Epithelial cell of esophagus (primary cell): Measurements from ENCODE around the gene GNAZ.

Experiments used
- DNase-seq: peaks from one replicate; pipeline ENCODE4 v3.0.0; 2010; ENCODE audit warnings: low read depth
- H3K4me3 ChIP-seq: 2 replicates; pipeline ENCODE4 v1.5.1; 2011; ENCODE audit warnings: mild to moderate bottlenecking, low read length, control low read depth
- TF ChIP-seq, protein P1 (sequence below): IDR thresholded peaks from 2 replicates; pipeline ENCODE4 v1.5.1; 2011; ENCODE audit warnings: low read depth, mild to moderate bottlenecking, low read length, control low read depth, inconsistent platforms; ENCODE audit not compliant: insufficient read depth; ENCODE audit errors: missing control alignments

Gene GNAZ

DNA sequence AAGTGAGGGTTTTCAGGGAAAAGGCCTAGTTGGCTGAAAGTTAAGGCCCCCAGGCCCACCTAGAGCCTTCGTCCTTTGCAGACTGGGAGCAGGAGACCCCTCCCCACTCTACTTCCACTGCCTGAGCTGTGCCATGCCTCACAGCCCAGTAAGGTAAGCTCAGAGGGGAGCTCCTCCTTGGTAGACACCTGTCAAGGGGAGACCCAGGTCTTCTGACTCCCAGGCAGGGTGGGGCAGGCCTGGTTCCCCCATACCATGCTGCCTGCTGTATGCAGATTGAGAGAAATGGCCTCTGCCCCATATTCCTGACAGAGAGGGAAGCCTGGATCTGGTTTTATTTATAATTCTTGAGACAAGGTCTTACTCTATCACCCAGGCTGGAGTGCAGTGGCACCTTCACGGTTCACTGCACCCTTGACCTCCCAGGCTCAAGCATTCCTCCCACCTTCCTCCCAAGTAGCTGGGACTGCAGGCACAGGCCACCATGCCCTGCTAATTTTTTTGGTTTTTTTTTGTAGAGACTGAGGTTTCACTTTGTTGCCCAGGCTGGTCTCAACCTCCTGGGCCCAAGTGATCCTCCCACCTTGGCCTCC, 75.7 kb downstream of the GNAZ start:
- TF ChIP-seq, protein P1, sequence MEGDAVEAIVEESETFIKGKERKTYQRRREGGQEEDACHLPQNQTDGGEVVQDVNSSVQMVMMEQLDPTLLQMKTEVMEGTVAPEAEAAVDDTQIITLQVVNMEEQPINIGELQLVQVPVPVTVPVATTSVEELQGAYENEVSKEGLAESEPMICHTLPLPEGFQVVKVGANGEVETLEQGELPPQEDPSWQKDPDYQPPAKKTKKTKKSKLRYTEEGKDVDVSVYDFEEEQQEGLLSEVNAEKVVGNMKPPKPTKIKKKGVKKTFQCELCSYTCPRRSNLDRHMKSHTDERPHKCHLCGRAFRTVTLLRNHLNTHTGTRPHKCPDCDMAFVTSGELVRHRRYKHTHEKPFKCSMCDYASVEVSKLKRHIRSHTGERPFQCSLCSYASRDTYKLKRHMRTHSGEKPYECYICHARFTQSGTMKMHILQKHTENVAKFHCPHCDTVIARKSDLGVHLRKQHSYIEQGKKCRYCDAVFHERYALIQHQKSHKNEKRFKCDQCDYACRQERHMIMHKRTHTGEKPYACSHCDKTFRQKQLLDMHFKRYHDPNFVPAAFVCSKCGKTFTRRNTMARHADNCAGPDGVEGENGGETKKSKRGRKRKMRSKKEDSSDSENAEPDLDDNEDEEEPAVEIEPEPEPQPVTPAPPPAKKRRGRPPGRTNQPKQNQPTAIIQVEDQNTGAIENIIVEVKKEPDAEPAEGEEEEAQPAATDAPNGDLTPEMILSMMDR: no peak
- DNase-seq: no peak
- peak overlapping the region; percentile 43 for H3K4me3 ChIP-seq

DNA sequence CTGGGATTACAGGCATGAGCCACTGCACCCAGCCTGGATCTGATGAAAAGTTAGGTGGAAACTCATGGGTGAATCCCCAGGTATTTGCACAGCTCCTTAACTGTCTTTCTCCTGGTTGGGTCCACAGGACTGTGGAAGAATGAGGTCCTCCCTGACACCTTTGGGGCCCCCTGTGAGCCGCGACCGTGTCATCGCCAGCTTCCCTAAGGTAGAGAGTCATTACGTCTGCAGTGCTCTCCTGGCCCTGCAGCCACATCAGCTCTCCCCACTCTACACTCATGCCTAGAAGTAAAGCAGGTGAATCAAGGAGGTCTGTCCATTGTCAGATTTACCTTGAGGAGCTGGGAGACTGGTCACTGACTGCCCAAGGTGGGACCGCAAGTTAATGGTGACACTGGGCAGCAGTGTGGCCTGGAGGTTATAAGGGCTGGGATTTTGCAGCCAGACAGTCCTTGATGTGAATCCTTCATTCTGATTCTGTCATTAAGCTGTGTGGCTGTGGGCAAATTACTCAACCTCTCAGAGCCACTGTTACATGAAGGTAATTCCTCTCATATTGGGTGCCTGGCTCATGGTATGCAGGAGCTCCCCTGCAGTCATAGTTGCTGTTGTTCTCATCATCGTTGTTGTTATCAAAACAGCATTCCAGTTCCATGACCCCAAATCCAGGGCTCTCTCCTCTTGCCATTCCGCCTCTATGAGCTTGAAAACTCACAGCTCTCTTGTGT, 76.3 kb downstream of the GNAZ start:
- TF ChIP-seq, protein P1: no peak
- no peak for DNase-seq
- H3K4me3 ChIP-seq: no peak overlapping the region

GRCh38 chr22:23147617-23148387, 77.5 kb downstream of the GNAZ start:
- peak; percentile 92 for DNase-seq
- TF ChIP-seq, protein P1: no peak
- no peak overlapping the region for H3K4me3 ChIP-seq

- no peak overlapping the region for H3K4me3 ChIP-seq
- TF ChIP-seq, protein P1: no peak
- peak; percentile 20 for DNase-seq
Measured at GRCh38 chr22:23149743-23150238, 79.5 kb downstream of the GNAZ start.

- H3K4me3 ChIP-seq: no peak overlapping the region
- TF ChIP-seq, protein P1: no peak
- DNase-seq: no peak
Measured at GRCh38 chr22:23150762-23151161, 80.4 kb downstream of the GNAZ start.

DNA sequence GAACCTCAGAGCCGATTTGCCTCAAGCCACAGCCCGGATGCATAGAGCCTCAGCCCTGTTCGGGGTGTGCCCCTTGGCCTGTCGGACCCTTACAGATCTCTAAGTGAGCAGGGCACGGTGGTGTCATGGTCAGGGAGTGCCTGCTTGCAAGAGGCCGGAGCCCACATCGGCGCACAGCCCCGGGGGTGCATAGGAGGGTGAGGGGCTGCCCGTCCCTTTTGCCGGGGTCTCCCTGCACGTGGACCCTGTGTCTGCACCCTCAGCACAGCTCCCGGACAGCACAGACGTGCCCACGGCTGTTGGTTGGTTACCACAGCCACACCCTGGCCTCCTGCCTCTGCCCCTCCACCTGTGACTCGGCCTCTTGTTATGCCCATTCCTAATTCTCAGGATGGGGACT, 81.5 kb downstream of the GNAZ start:
- TF ChIP-seq, protein P1: no peak
- DNase-seq: no peak
- no peak overlapping the region for H3K4me3 ChIP-seq
